Trophoblast cell (in vitro differentiated cells and primary cell): ENCODE data around the gene GTPBP4.

Experiments
- DNase-seq, 2 donors: peaks; one replicate each; pipeline ENCODE4 v3.0.0-alpha.2; 2016
- H2AFZ ChIP-seq: 2 replicates; pipeline ENCODE4 v1.6.1; 2013; ENCODE audit warnings: low read length, moderate library complexity, mild to moderate bottlenecking; ENCODE audit not compliant: insufficient read depth, poor library complexity
- H2AK5ac ChIP-seq: 2 replicates; pipeline ENCODE4 v1.6.1; 2013; ENCODE audit warnings: mild to moderate bottlenecking, low read length
- H2BK120ac ChIP-seq: 2 replicates; pipeline ENCODE4 v1.6.1; 2013; ENCODE audit warnings: low read length, mild to moderate bottlenecking, moderate library complexity; ENCODE audit not compliant: insufficient read depth, poor library complexity
- H2BK12ac ChIP-seq: 2 replicates; pipeline ENCODE4 v1.6.1; 2013; ENCODE audit warnings: mild to moderate bottlenecking, low read length, moderate library complexity
- H2BK5ac ChIP-seq: 2 replicates; pipeline ENCODE4 v1.6.1; 2013; ENCODE audit warnings: low read length, low read depth, moderate library complexity, mild to moderate bottlenecking; ENCODE audit not compliant: poor library complexity
- H3K14ac ChIP-seq: 2 replicates; pipeline ENCODE4 v1.6.1; 2013; ENCODE audit warnings: mild to moderate bottlenecking, low read length
- H3K18ac ChIP-seq: 2 replicates; pipeline ENCODE4 v1.6.1; 2013; ENCODE audit warnings: mild to moderate bottlenecking, low read length
- H3K23ac ChIP-seq: 2 replicates; pipeline ENCODE4 v1.6.1; 2013; ENCODE audit warnings: low read length
- H3K27ac ChIP-seq: 2 replicates; pipeline ENCODE4 v1.5.1; 2013; ENCODE audit warnings: low read depth, mild to moderate bottlenecking, inconsistent platforms, low read length, moderate library complexity
- H3K27me3 ChIP-seq: 2 replicates; pipeline ENCODE4 v1.6.1; 2013; ENCODE audit warnings: inconsistent platforms, mild to moderate bottlenecking, low read length, moderate library complexity; ENCODE audit not compliant: insufficient read depth
- H3K36me3 ChIP-seq, 2 experiments: 1 replicate in 1 of 2; 2 replicates in 1 of 2; pipeline ENCODE4 v1.6.1; 2013; ENCODE audit warnings: low read length in 2 of 2, mild to moderate bottlenecking in 2 of 2, moderate library complexity in 1 of 2; ENCODE audit not compliant: insufficient read depth in 2 of 2, control insufficient read depth in 1 of 2
- H3K4ac ChIP-seq: 2 replicates; pipeline ENCODE4 v1.6.1; 2013; ENCODE audit warnings: low read depth, mild to moderate bottlenecking, low read length, moderate library complexity
- H3K4me1 ChIP-seq, 2 experiments: 1 replicate in 1 of 2; 2 replicates in 1 of 2; pipeline ENCODE4 v1.6.1; 2013; ENCODE audit warnings: low read length in 2 of 2, mild to moderate bottlenecking in 2 of 2, moderate library complexity in 1 of 2; ENCODE audit not compliant: insufficient read depth in 2 of 2, control insufficient read depth in 1 of 2
- H3K4me2 ChIP-seq: 2 replicates; pipeline ENCODE4 v1.6.1; 2013; ENCODE audit warnings: inconsistent platforms, mild to moderate bottlenecking, low read length, moderate library complexity
- H3K4me3 ChIP-seq: 2 replicates; pipeline ENCODE4 v1.5.1; 2013; ENCODE audit warnings: mild to moderate bottlenecking, low read depth, low read length, inconsistent platforms
- H3K79me1 ChIP-seq: one replicate; pipeline ENCODE4 v1.6.1; 2013; ENCODE audit warnings: low read length
- H3K79me2 ChIP-seq: 2 replicates; pipeline ENCODE4 v1.6.1; 2013; ENCODE audit warnings: low read length, mild to moderate bottlenecking; ENCODE audit not compliant: control insufficient read depth, insufficient read depth, poor library complexity
- H3K9ac ChIP-seq: 2 replicates; pipeline ENCODE4 v1.6.1; 2013; ENCODE audit warnings: mild to moderate bottlenecking, low read length
- H3K9me3 ChIP-seq: 2 replicates; pipeline ENCODE4 v1.6.1; 2013; ENCODE audit warnings: low read depth, mild to moderate bottlenecking, control low read depth, inconsistent platforms, low read length; ENCODE audit not compliant: insufficient read depth
- H4K12ac ChIP-seq: 2 replicates; pipeline ENCODE4 v1.6.1; 2013; ENCODE audit warnings: low read depth, mild to moderate bottlenecking, low read length, moderate library complexity
- H4K8ac ChIP-seq: 2 replicates; pipeline ENCODE4 v1.6.1; 2013; ENCODE audit warnings: low read depth, mild to moderate bottlenecking, low read length, moderate library complexity
- H4K91ac ChIP-seq: one replicate; pipeline ENCODE4 v1.6.1; 2013; ENCODE audit warnings: low read depth, mild to moderate bottlenecking, low read length, moderate library complexity
- WGBS: extraction: QIAGEN DNeasy Blood & Tissue Kit; methylation state at CpG from one replicate; pipeline ENCODE4 v1.1.7; 2013; ENCODE audit warnings: missing lambda C conversion rate; ENCODE audit not compliant: insufficient read length, insufficient coverage; ENCODE audit errors: extremely low coverage; 5-methylcytosine and 5-hydroxymethylcytosine counted together

Gene GTPBP4

DNA sequence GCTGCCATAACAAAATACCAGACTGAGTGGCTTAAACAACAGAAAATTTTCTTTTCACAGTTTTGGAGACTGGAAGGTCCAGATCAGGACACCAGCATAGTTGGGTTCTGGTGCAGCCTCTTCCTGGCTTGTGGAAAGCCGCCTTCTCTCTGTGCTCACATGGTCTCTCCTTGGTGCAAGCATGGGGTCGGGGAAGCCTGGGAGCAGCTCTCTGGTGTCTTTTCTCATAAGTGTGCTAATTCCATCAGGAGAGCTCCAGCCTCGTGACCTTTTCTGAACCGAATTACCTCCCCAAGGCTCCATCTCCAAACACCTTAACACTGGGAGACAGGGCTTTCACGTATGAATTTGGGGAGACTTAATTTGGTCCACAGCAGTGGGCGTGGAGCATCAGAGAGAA lies 4.8 kb upstream of the GTPBP4 start:
- no peak overlapping the region for H3K4ac ChIP-seq
- peaks cover 3 to 8% of the 10 kb centered on the region in 2 experiments for H3K4me1 ChIP-seq
- no peak overlapping the region for H3K18ac ChIP-seq

DNA sequence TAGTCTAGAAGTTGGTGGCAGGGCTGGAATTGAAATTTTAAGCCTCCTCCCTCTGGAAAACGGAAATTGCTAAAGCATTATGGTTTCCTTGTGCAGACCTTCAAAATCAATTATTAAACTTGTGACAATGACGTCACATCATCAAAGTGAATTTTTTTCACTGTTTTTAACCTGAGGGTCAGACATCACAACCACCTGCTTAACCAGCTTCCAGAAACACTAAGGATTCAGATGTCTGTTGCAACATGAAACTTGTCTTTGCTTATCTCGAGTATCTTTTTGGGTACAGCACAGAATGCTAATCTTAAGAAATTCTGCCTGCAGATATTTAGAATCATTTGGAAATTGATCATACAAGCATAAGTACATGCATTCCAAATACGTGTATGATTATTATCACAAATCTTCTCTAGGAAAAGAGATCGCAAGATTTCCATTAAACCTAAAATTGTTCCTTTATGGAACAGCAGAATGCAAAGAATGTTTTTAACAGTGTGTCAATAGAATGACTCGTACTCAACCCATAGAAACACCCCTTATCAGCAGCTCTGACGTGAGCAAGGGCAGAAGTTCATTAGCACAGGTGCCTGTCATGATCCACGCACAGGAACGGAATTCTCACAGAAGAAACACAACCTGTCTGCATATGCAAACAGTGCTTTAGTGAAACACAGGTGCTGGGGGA lies 4.1 kb upstream of the GTPBP4 start:
- Histone ChIP-seq H3K4me2 (no peak overlapping the region), H3K23ac (no peak overlapping the region), H4K8ac (no peak overlapping the region), H3K9ac (no peak overlapping the region), H3K9me3 (peaks cover 9% of the 10 kb centered on the region), H3K79me2 (peaks cover 10% of the 10 kb centered on the region), H3K4me3 (no peak overlapping the region), H2AK5ac (no peak overlapping the region), H3K4me1 (peaks cover 4 to 9% of the 10 kb centered on the region in 2 experiments), H3K18ac (no peak overlapping the region), H3K27ac (no peak overlapping the region), H3K79me1 (peaks cover 10% of the 10 kb centered on the region), H3K27me3 (no peaks in the 10 kb centered on the region), H2BK12ac (no peak overlapping the region), H2BK120ac (no peak overlapping the region), H4K91ac (no peak overlapping the region), H2AFZ (no peak overlapping the region), H3K14ac (no peak overlapping the region), H2BK5ac (no peak overlapping the region), H4K12ac (no peak overlapping the region), H3K4ac (no peak overlapping the region), H3K36me3 (peaks cover 0 to 3% of the 10 kb centered on the region in 2 experiments)
- DNase-seq = peak; percentile 89 to 95
- no CpG with 5 or more reads among the region's 9 CpGs for WGBS

More for the DNA sequence above, 4.8 kb upstream of the GTPBP4 start:
- Histone ChIP-seq H3K14ac (no peak overlapping the region), H3K27me3 (no peaks in the 10 kb centered on the region), H3K23ac (no peak overlapping the region), H2BK12ac (no peak overlapping the region), H3K9ac (no peak overlapping the region), H3K4me2 (no peak overlapping the region), H2AK5ac (no peak overlapping the region), H3K36me3 (peaks cover 0 to 3% of the 10 kb centered on the region in 2 experiments), H3K79me1 (peaks cover 7% of the 10 kb centered on the region), H3K4me3 (no peak overlapping the region), H2AFZ (no peak overlapping the region), H3K27ac (no peak overlapping the region), H3K79me2 (peaks cover 6% of the 10 kb centered on the region), H3K9me3 (peaks cover 9% of the 10 kb centered on the region), H4K8ac (no peak overlapping the region), H4K91ac (no peak overlapping the region), H4K12ac (no peak overlapping the region), H2BK5ac (no peak overlapping the region), H2BK120ac (no peak overlapping the region)
- no CpG with 5 or more reads among the region's 6 CpGs for WGBS
- DNase-seq = no peak

DNA sequence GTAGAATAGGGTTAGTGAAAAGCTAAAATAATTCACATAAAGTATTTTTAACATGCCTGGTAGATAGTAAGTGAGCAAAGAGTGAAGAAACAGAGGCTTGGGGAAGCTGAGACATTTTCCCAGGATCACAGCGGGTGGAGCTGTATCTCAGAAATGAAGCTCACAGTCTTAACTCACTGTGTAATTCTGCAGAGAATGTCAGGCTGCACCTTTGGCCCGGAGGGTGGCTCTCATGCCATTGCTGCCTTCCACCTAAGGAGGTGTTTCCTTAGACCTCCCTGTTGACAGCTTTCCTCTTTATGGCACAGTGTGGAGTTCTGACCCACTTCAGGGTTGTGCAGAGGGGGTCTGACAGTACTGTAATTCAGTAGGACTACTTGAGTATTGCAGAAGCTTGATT lies 2.9 kb upstream of the GTPBP4 start:
- Histone ChIP-seq H3K14ac (no peak overlapping the region), H3K4ac (no peak overlapping the region), H3K36me3 (peaks cover 0 to 2% of the 10 kb centered on the region in 2 experiments), H3K27me3 (no peaks in the 10 kb centered on the region), H4K8ac (no peak overlapping the region), H3K18ac (no peak overlapping the region), H3K4me2 (no peak overlapping the region), H4K91ac (no peak overlapping the region), H3K79me1 (peaks cover 10% of the 10 kb centered on the region), H2AFZ (no peak overlapping the region), H2BK5ac (no peak overlapping the region), H3K23ac (no peak overlapping the region), H3K79me2 (peaks cover 16% of the 10 kb centered on the region), H3K4me3 (no peak overlapping the region), H3K9me3 (peaks cover 2% of the 10 kb centered on the region), H2BK120ac (no peak overlapping the region), H2BK12ac (no peak overlapping the region), H3K27ac (no peak overlapping the region), H3K9ac (no peak overlapping the region), H4K12ac (no peak overlapping the region), H2AK5ac (no peak overlapping the region), H3K4me1 (peaks cover 9 to 12% of the 10 kb centered on the region in 2 experiments)
- DNase-seq = no peak
- no CpG with 5 or more reads among the region's 2 CpGs for WGBS

DNA sequence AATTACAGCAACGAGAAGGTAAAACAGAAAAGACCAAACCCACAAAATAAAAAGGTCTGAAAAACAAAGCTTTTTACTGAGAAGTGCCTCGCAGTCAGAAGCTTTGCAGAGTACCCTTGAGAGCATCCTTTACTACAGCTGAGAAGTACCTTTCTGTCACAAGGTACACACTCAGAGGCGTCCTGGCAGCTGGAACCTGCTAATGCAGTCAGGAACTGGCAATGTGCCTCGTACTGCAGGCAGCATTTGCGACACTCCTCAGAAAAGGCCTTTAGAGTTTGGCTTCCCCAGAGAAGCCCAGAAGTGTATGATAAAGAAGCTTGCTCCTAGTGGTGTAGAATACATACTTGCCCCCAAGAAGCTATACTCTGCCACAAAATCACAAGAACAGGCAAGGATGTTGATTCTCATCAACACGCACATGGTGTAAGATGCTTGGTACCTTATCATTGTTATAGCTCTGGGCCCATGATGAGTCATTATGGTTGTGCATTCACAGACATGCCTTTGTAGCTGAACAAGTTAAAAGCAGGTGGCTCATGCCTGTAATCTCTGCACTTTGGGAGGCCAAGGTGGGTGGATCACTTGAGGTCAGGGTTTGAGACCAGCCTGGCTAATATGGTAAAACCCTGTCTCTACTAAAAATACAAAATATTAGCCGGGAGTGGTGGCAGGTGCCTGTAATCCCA lies 2.0 kb upstream of the GTPBP4 start:
- Histone ChIP-seq H3K79me2 (peaks cover 20% of the 10 kb centered on the region), H3K9me3 (no peaks in the 10 kb centered on the region), H2BK120ac (no peak overlapping the region), H3K4me2 (no peak overlapping the region), H3K9ac (no peak overlapping the region), H3K79me1 (peaks cover 10% of the 10 kb centered on the region), H2AK5ac (no peak overlapping the region), H3K36me3 (peaks cover 4 to 5% of the 10 kb centered on the region in 2 experiments), H3K4ac (no peak overlapping the region), H3K23ac (no peak overlapping the region), H2BK5ac (no peak overlapping the region), H3K27ac (no peak overlapping the region), H4K12ac (no peak overlapping the region), H2AFZ (no peak overlapping the region), H3K18ac (no peak overlapping the region), H4K8ac (no peak overlapping the region), H2BK12ac (no peak overlapping the region), H4K91ac (peak overlapping the region; percentile 42), H3K4me3 (no peak overlapping the region), H3K14ac (no peak overlapping the region), H3K27me3 (no peaks in the 10 kb centered on the region), H3K4me1 (peaks cover 9 to 16% of the 10 kb centered on the region in 2 experiments)
- DNase-seq = peak; percentile 30 to 52
- no CpG with 5 or more reads among the region's 7 CpGs for WGBS
